ENCODE data around the gene SYCN.
A peak's percentile ranks its signal among the peaks of the same experiment; 100 is the strongest.

The SYCN gene

GRCh38 chr19:39169143-39169810, 34.8 kb downstream of the SYCN start:
- DNase-seq: peak; percentile 54

DNA sequence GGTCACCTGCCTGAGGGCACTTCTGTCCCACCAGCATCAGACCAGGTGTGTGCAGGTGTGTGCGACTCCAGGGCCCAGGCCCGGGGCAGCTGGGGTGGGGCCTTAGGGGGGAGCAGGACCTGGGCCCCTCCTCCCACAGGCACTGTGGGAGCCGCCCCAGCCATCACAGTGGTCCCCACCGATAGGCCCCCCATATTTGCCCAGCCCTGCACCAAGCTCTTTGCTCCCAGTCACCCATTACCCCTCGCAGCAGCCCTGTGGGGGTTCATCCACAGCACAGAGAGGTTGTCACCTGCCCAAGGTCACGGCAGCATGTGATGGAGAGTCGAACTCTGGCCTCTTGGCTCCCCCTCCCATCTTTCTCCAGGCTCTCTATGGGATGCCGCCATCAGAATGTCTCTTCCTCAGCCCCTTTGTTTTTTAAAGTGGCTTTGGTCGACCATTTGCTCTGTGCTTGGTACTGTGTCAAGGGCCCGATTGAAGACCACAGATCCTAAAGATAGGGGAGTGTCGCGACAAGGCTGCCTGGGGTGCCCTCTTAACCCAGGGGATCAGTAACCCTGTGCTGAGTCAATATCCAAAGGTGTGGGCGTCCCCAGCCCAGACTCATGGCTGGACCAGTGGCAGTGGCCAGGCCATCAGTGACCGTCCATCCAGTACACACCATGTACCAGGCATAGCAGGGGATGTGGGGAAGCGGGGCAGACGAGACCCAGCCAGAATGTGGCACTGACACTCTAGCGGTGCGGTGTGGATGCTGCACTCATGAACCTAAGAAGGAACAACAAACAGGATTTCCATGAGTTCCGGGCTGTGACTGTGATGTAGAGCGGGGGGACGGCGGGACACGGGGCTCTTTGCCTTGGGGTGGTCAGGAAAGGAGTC, 35.6 kb downstream of the SYCN start:
- peak; percentile 55 for DNase-seq

GRCh38 chr19:39167461-39168257, 36.4 kb downstream of the SYCN start:
- no peak for DNase-seq

DNA sequence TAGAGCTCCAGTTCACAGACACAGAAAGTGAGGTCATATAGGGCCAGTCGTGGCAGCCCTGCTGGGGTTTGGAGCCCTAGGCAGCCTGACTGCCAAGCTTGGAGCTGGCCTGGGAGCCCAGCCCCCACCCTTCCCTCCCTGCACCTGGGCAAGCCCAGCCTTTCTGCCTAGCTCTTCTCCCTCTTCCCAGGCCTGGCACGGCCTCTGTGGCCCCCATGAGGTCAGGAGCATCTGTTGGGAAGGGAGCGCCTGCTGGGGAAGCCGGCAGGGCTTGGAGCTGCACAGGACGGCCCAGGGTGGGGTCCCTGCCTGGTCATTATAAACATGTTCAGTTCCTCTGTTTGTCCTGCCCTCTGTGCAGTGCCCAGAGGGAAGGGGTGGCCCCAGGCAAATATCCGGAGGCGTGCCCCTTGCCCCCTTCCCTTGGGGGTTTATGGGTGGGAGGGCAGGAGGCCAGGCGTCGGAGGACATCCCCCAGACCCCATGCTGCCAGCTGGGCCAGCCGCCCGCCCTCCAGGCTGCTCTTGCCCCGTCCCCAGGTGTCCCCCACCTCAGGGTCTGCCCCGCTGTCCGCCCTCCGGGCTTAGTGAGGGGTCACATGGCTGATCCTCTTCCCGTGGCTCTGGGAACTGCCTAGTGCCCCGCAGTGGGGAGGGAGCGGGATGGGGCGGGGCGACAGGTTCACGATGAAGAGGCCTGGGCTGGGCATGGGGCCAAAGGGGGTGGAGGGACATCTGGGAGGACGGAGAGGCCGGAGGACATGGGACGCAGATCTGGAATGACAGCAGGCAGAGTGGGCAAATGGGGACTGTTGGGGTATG, 37.3 kb downstream of the SYCN start:
- DNase-seq: peak; percentile 58

DNA sequence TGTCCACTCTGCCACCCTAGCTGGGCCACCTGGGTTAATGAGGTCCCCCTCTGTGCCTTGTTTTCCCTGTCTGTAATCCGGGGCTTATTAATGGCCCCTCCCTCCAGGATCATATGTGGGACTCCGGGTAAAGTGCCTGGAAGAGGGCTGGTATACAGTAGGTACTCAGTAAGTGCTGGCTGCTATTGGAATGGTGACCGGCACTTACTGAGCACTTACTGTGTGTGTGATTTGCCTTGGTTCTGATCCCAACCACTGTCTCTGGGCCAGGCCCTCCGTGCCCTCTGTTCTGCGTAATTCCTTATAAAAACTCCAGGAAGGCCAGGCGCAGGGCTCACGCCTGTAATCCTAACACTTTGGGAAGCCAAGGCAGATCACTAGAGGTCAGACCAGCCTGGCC, 38.2 kb downstream of the SYCN start:
- no peak for DNase-seq

GRCh38 chr19:39164289-39164688, 39.8 kb downstream of the SYCN start:
- DNase-seq: no peak

DNA sequence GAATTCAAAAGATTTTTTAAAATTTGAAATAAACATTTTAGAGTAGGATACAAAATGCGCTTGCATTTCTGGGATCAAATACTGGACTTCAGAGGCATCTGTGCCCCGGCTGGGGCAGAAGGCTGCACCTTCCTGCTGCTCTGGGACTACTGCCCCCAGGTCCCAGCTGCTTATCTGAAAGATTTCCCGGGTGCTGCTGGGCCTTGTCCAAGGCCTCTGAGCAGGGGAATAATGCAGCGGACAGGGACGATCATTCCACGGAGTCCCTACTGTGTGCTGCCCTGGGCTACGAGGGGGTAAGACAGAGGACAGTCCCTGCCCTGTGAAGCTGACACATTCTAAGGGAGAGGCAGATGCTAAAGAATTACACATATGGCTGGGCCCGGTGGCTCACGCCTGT, 40.4 kb downstream of the SYCN start:
- no peak for DNase-seq

GRCh38 chr19:39162441-39163043, 41.5 kb downstream of the SYCN start:
- no peak for DNase-seq

DNA sequence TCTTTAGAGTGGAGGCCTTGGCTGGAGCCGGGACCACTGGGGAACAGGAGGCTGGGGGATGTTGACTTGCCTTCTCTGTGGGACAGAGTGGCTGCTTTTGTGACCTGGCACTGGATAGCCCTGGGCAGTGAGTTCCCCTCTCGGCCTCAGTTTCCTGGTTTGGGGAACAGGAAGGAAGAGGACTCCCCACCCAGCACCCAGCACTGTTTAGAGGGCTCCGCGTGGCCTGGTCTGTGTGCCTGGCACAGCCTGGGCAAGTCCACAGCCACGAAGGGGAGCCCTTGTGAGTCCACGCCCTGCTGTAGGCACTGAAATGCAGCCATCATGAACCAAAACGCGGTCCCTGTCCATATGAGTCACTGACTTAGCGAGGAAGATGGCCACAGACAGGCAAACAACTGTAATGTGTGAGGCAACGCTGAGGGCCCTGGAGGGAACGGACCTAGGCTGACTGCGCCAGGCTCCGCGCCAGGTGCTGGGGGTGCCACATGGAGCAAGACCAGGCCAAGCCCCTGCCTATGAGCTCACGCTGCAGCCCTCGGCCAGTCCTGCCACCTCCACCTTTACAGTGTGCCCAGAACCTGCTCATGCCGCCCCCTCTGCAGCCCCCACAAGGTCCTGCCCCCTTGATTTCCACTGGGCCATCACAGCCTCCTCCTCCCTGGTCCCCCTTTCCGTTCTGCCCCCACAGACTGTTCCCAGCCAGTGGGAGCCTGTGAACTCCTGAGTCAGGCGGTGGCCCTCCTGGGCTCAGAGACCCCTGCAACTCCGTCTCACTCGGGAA, 43.0 kb downstream of the SYCN start:
- no peak for DNase-seq

DNA sequence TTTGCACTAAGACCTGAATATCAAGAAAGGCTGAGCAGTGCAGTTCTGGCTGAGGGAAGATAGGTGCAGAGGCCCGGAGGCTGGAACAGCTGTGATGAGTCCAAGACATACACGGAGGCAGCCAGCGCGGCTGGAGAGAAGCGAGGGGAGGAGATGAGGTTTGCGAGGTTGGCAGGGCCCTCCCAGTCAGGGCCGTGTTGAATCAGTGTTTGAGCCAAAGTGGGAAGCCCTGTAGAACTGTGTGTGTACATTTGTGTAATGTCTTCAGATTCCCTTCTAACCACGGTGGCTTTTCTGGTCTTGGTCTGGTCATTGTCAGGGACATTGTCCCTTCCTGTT, 43.6 kb downstream of the SYCN start:
- no peak for DNase-seq

DNA sequence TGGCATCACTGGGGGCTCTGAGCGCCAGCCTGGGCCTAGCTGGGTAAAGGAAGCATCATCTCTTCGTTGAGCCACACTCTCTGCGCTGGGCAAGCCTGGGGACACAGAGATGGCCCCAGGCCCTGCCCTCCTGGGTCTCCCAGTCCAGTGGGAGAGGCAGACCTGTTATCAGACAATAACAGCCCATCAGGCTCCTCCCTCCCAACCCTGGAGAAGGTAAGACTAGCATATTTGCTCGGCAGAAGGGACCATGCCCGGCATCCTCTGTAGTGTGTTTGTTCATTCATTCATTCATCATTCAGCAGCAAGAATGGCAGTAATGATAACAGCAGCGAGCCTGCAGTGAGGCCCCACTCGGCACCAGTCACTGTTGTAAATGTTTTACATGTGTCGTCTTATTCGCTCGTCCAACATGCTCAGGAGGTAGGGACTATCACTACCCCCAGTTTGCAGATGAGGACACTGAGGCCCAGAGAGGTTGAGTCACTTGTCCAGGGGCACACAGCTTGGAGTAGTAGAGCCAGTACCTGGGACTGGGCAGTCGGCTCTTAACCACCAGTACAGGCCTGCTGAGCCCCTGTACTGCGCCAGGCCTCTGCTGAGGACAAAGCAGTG, 45.3 kb downstream of the SYCN start:
- DNase-seq: no peak

DNA sequence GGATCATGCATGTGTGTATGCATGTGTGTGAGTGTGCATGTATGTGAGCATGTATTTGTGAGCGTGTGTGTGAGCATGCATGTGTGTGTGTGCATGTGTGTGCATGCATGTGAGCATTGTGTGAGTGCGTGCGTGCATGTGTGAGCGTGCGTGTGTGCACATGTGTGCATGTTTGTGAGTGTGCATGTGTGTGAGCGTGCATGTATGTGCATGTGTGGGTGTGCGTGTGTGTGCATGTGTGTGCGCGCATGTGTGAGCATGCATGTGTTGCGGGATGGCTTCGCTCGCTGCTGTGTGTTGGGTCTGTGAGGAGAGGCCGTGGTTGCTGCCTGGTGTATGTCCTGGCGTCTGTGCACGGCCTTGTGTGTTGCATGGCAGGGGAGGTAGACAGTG, 46.1 kb downstream of the SYCN start:
- no peak for DNase-seq

GRCh38 chr19:39157275-39157996, 46.6 kb downstream of the SYCN start:
- no peak for DNase-seq

- no peak for DNase-seq
Measured at GRCh38 chr19:39156326-39157230, 47.5 kb downstream of the SYCN start.

DNA sequence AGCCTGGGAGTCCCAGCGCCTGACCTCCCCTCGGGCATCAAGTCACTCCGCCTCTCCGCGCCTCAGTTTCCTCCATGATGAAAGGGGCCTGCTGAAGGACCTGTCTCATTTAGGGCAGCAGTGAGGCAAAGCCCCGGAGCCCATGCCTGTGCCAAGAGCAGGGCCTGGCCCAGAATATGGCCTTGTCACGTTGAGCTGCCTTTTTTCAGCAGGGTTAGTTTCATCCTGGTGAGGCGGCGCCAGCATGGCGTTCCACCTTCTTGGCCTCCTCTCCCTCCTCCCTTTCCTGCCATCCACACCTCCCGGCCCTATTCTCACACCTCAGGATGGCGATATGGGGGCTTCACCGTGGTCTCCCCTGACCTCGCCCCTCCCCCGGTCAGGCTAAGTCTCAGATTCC, 48.3 kb downstream of the SYCN start:
- no peak for DNase-seq

GRCh38 chr19:39155114-39155700, 48.9 kb downstream of the SYCN start:
- no peak for DNase-seq

- DNase-seq: no peak
Measured at GRCh38 chr19:39154629-39155100, 49.4 kb downstream of the SYCN start.

DNA sequence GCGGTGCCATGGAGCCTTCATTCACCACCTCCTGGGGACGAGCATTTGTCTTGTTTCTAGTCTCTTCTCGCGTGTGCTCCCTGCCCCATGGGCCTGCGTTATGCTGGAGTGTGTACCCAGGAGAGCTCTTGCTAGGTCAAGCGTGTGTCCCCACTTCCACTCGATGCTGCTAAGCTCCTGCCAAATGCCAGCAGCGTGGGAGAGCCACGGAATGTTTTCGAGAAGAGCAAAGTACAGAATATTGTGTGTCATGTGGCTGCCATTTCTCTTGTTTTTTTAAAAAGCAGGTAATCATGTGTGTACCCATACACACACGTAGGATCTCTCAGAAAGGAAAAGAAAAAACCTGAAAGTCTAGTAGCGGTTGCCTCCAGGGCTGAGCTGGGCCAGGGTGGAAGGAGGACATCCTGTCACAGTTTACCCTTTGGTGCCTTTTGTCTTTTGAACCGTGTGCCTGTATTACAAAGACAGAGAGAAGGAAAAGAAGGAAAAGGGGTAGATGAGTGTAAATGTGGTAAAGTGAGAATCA, 49.9 kb downstream of the SYCN start:
- no peak for DNase-seq

Measured in activated effector memory CD4-positive, alpha-beta T cell treated with anti-CD3 and anti-CD28 coated beads, Interleukin-2, amount 50 U/mL, for 16 hours (primary cell).